Stimulated activated memory B cell treated with anti-CD40 and anti-IgM and Interleukin-4, amounts not matched to agents 10 μg/mL and 1 μg/mL and 100 μg/mL, for 72 hours (primary cell): ENCODE results near the gene TSPAN12.
A peak's percentile ranks its signal among the peaks of the same experiment; 100 is the strongest.
"Not testable (repeated sequence)": the region's sequence is repeated elsewhere in the genome, so short reads cannot be mapped to it uniquely, and the experiment has no call there.

Experiments
- ATAC-seq: fragments of 150-1000 bp; cut with Tn5 transposase; 2 replicates; pipeline ENCODE4 v1.10.0; 2021
- H3K27ac Mint-ChIP-seq: one replicate; pipeline ENCODE4 v1.8.0; 2022; ENCODE audit warnings: mild to moderate bottlenecking, mixed read lengths
- H3K27me3 Mint-ChIP-seq: one replicate; pipeline ENCODE4 v1.8.0; 2022; ENCODE audit warnings: mixed read lengths
- H3K36me3 Mint-ChIP-seq: one replicate; pipeline ENCODE4 v1.8.0; 2022; ENCODE audit warnings: mixed read lengths
- H3K4me1 Mint-ChIP-seq: one replicate; pipeline ENCODE4 v1.8.0; 2022; ENCODE audit warnings: mixed read lengths
- H3K4me3 Mint-ChIP-seq: one replicate; pipeline ENCODE4 v1.8.0; 2022; ENCODE audit warnings: mild to moderate bottlenecking, moderate library complexity, mixed read lengths
- H3K9me3 Mint-ChIP-seq: one replicate; pipeline ENCODE4 v1.8.0; 2022; ENCODE audit warnings: mixed read lengths

Gene TSPAN12, protein sequence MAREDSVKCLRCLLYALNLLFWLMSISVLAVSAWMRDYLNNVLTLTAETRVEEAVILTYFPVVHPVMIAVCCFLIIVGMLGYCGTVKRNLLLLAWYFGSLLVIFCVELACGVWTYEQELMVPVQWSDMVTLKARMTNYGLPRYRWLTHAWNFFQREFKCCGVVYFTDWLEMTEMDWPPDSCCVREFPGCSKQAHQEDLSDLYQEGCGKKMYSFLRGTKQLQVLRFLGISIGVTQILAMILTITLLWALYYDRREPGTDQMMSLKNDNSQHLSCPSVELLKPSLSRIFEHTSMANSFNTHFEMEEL

GRCh38 chr7:120857588-120858573, at the start of gene TSPAN12:
TSS of gene TSPAN12 (minus strand) at chr7:120858144. CDS start at chr7:120856763, 1,381 bp downstream.
- Mint-ChIP-seq H3K4me3 (peak within 1 kb of the TSS; percentile 85), H3K27me3 (peaks cover 63% of the 10 kb centered on the region), H3K36me3 (no peaks in the 10 kb centered on the region), H3K4me1 (peaks cover 15% of the 10 kb centered on the region), H3K27ac (no peak within 1 kb of the TSS), H3K9me3 (no peaks in the 10 kb centered on the region)
- ATAC-seq: peak; percentile 84

- Mint-ChIP-seq H3K27me3 (peaks cover 29% of the 10 kb centered on the region), H3K4me3 (no peak overlapping the region), H3K27ac (no peak overlapping the region), H3K4me1 (no peaks in the 10 kb centered on the region), H3K9me3 (peaks cover 7% of the 10 kb centered on the region), H3K36me3 (no peaks in the 10 kb centered on the region)
- no peak for ATAC-seq
Measured at GRCh38 chr7:120898715-120899499, 41.0 kb upstream of the TSPAN12 start.

DNA sequence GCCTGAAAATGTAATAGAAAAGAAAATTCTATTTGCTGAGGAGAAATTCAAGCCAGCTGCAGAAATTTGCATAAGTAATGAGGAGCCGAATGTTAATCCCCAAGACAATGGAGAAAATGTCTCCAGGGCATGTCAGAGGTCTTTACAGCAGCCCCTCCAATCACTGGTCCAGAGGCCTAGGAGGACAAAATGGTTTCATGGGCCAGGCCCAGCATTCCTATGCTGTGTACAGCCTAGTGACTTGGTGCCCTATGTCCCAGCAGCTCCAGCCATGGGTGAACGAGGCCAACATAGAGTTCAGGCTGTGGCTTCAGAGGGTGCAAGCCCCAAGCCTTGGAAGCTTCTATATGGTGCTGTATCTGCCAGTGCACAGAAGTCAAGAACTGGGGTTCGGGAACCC, 37.3 kb upstream of the TSPAN12 start:
- H3K4me3 Mint-ChIP-seq, H3K9me3 Mint-ChIP-seq, H3K27ac Mint-ChIP-seq, H3K27me3 Mint-ChIP-seq, H3K36me3 Mint-ChIP-seq, H3K4me1 Mint-ChIP-seq, ATAC-seq: not testable (repeated sequence)

DNA sequence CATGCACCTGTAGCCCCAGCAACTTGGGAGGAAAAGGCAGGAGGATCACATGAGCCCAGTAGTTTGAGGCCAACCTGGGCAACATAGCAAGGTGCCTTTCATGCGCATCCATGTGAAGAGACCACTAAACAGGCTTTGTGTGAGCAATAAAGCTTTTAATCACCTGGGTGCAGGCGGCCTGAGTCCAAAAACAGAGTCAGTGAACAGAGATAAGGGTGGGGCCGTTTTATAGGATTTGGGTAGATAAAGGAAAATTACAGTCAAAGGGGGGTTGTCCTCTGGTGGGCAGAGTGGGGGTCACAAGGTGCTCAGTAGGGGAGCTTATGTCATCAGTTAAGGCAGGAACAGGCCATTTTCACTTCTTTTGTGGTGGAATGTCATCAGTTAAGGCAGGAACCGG, 27.7 kb upstream of the TSPAN12 start:
- not testable (repeated sequence) for H3K27ac Mint-ChIP-seq, H3K9me3 Mint-ChIP-seq, ATAC-seq, H3K4me3 Mint-ChIP-seq, H3K4me1 Mint-ChIP-seq, H3K36me3 Mint-ChIP-seq
- H3K27me3 Mint-ChIP-seq: peaks cover 22% of the 10 kb centered on the region

DNA sequence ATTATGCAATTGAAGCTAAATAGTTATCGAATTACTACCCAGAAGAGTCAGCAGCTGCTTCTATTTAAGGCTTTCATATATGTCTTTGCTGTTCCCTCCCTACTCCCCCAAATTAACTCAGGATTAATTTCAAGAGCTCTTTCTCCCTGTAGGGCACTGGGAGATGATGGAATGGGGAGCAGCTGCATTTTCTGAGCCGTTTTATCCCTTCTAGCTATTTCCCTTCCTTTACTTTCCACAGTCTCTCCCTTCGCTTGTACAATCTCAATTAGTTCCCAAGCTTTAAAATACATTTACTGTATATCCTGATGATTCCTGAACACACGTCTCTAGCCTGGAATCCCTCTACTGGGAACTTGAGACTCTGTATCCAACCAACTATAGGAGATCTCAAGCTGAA, 19.8 kb upstream of the TSPAN12 start:
- ATAC-seq: no peak
- Mint-ChIP-seq H3K4me1 (no peaks in the 10 kb centered on the region), H3K36me3 (no peaks in the 10 kb centered on the region), H3K4me3 (no peak overlapping the region), H3K9me3 (no peaks in the 10 kb centered on the region), H3K27ac (no peak overlapping the region), H3K27me3 (peaks cover 17% of the 10 kb centered on the region)

- no peaks in the 10 kb centered on the region for H3K4me1 Mint-ChIP-seq
- ATAC-seq: no peak
- H3K27ac Mint-ChIP-seq: no peak overlapping the region
- H3K4me3 Mint-ChIP-seq: no peak overlapping the region
- H3K27me3 Mint-ChIP-seq: peaks cover 17% of the 10 kb centered on the region
- H3K36me3 Mint-ChIP-seq: no peaks in the 10 kb centered on the region
- H3K9me3 Mint-ChIP-seq: no peaks in the 10 kb centered on the region
Measured at GRCh38 chr7:120876922-120877321, 19.0 kb upstream of the TSPAN12 start.

GRCh38 chr7:120874722-120875121, 16.8 kb upstream of the TSPAN12 start:
- Mint-ChIP-seq H3K4me3 (no peak overlapping the region), H3K9me3 (no peaks in the 10 kb centered on the region), H3K27ac (no peak overlapping the region), H3K27me3 (peaks cover 27% of the 10 kb centered on the region), H3K36me3 (no peaks in the 10 kb centered on the region), H3K4me1 (no peaks in the 10 kb centered on the region)
- ATAC-seq: no peak

DNA sequence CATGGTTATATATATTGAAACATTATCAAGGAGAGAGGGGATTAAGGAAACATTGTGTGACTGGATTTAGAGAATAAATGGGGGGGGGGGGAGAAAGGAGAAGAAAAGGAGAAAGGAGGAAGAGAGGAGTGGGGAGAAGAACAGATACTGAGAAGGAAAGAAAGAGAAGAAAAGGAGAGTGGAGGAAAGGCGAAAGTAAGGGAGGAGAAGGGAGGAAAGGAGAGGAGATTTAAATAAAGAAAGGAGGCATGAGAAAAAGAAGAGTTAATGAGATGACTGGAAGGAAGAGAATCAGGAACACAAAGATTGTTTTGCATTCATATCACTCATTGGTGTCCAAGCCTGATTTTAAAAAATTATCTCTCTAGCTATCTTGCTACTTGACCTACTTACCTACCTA, 16.1 kb upstream of the TSPAN12 start:
- Mint-ChIP-seq H3K27me3 (peaks cover 27% of the 10 kb centered on the region), H3K27ac (no peak overlapping the region), H3K4me1 (no peaks in the 10 kb centered on the region), H3K4me3 (no peak overlapping the region), H3K9me3 (no peaks in the 10 kb centered on the region), H3K36me3 (no peaks in the 10 kb centered on the region)
- ATAC-seq: no peak

GRCh38 chr7:120873401-120873800, 15.5 kb upstream of the TSPAN12 start:
- Mint-ChIP-seq H3K27me3 (peaks cover 27% of the 10 kb centered on the region), H3K36me3 (no peaks in the 10 kb centered on the region), H3K9me3 (no peaks in the 10 kb centered on the region), H3K4me3 (no peak overlapping the region), H3K27ac (no peak overlapping the region), H3K4me1 (no peaks in the 10 kb centered on the region)
- ATAC-seq: no peak

DNA sequence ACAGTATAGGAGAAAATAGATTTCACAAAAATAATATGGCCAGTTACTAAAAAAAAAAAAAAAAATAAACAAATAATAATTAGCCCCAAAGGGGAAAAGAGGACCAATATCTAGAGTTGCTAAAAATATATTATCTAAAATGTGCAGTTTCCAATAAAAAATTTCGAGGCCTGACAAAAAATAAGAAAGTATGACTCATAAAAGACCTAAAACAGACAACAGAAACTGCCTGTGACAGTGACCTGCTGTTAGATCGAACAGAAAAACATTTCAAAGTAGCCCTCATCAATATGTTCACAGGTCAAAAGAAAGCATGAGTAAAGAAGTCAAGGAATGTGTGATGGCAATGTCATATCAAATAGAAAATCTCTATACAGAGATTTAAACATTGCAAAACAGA, 11.8 kb upstream of the TSPAN12 start:
- Mint-ChIP-seq H3K4me1 (no peaks in the 10 kb centered on the region), H3K27ac (no peak overlapping the region), H3K36me3 (no peaks in the 10 kb centered on the region), H3K27me3 (peaks cover 33% of the 10 kb centered on the region), H3K9me3 (no peaks in the 10 kb centered on the region), H3K4me3 (no peak overlapping the region)
- ATAC-seq: no peak

GRCh38 chr7:120867932-120868331, 10.0 kb upstream of the TSPAN12 start:
- Mint-ChIP-seq H3K9me3 (no peaks in the 10 kb centered on the region), H3K27ac (no peak overlapping the region), H3K4me3 (no peak overlapping the region), H3K4me1 (no peaks in the 10 kb centered on the region), H3K27me3 (peaks cover 26% of the 10 kb centered on the region), H3K36me3 (no peaks in the 10 kb centered on the region)
- ATAC-seq: peak; percentile 54

GRCh38 chr7:120865191-120865981, 7.4 kb upstream of the TSPAN12 start:
- no peak for ATAC-seq
- H3K27me3 Mint-ChIP-seq: peaks cover 22% of the 10 kb centered on the region
- no peak overlapping the region for H3K27ac Mint-ChIP-seq
- no peaks in the 10 kb centered on the region for H3K36me3 Mint-ChIP-seq
- H3K9me3 Mint-ChIP-seq: no peaks in the 10 kb centered on the region
- H3K4me1 Mint-ChIP-seq: no peaks in the 10 kb centered on the region
- no peak overlapping the region for H3K4me3 Mint-ChIP-seq

- ATAC-seq: no peak
- H3K36me3 Mint-ChIP-seq: no peaks in the 10 kb centered on the region
- no peak overlapping the region for H3K4me3 Mint-ChIP-seq
- no peaks in the 10 kb centered on the region for H3K4me1 Mint-ChIP-seq
- no peak overlapping the region for H3K27ac Mint-ChIP-seq
- no peaks in the 10 kb centered on the region for H3K9me3 Mint-ChIP-seq
- peaks cover 32% of the 10 kb centered on the region for H3K27me3 Mint-ChIP-seq
Measured at GRCh38 chr7:120864141-120864900, 6.4 kb upstream of the TSPAN12 start.

DNA sequence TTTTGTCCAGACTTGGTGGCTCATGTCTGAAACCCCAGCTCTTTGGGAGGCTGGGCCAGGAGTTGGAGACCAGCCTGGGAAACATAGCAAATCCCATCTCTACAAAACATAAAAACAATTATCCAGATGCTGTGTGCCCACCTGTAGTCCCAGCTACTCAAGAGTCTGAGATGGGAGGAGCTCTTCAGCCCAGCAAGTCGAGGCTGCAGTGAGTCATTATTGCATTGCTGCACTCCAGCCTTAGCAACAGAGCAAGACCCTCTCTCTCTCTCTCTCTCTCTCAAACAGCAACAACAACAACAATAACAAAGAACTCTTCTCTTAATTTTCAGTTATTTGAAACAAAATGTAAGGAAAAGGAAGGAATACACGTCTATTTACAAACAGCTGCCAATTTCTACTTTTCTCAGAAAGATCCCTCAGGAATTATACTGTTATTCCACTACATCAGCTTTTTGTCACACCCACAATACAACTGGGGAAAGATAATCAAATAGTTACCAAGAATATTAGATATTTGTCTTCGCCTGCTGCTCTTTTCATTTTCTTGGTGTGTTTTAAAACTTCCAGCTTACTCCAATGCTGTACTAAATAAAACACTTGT, 5.1 kb upstream of the TSPAN12 start:
- H3K27me3 Mint-ChIP-seq: peaks cover 45% of the 10 kb centered on the region
- H3K36me3 Mint-ChIP-seq: no peaks in the 10 kb centered on the region
- peaks cover 3% of the 10 kb centered on the region for H3K4me1 Mint-ChIP-seq
- ATAC-seq: no peak
- no peak overlapping the region for H3K4me3 Mint-ChIP-seq
- H3K27ac Mint-ChIP-seq: no peak overlapping the region
- no peaks in the 10 kb centered on the region for H3K9me3 Mint-ChIP-seq
